ENCODE data around the gene FIBCD1. TPM values are rescaled to one million over a fixed set of nuclear protein-coding genes. Genes with fewer than 3 reads are reported as not detected.

Gene FIBCD1
- total and polyA plus RNA-seq, 2 of the 8 experiments (the other 6 are each of a cell fraction or from before 2014, with no cell fraction given): 6.1 to 8.8 TPM

GRCh38 chr9:130972277-130972956 is 33.4 kb upstream of the FIBCD1 start:
- Histone ChIP-seq H2BK5ac (ENCODE audit: low read depth, low read length) (no peak overlapping the region), H2AK5ac (ENCODE audit: low read depth, low read length) (no peak overlapping the region), H3K27me3 (replicated peaks in 1 of 4; ENCODE audit: control insufficient read depth in 3 of 4, extremely low read depth in 1 of 4, insufficient read depth in 3 of 4, low read length in 3 of 4) (no peaks in the 10 kb centered on the region; a peak in 1 of 7 replicates), H3K27ac (ENCODE audit: low read depth, low read length) (no peak overlapping the region), H2AFZ (ENCODE audit: low read length) (no peak overlapping the region), H3K4me1 (replicated peaks in 1 of 4; ENCODE audit: control insufficient read depth in 3 of 4, insufficient read depth in 4 of 4, low read length in 3 of 4) (peaks cover 0 to 3% (median 0%) of the 10 kb centered on the region in 4 experiments; a peak in 1 of 7 replicates), H4K8ac (ENCODE audit: extremely low read depth, insufficient read depth, low read length) (peak overlapping the region; percentile 18; the same call in 1 of the 2 replicates), H4K20me1 (replicated peaks in 1 of 2; ENCODE audit: control insufficient read depth in 1 of 2, insufficient read depth in 2 of 2, low read length in 2 of 2) (no peaks in the 10 kb centered on the region), H3K36me3 (ENCODE audit: control insufficient read depth in 2 of 4, insufficient read depth in 4 of 4, low read length in 3 of 4) (no peaks in the 10 kb centered on the region), H3K79me2 (ENCODE audit: control insufficient read depth in 1 of 2, insufficient read depth in 2 of 2, low read length in 2 of 2) (no peaks in the 10 kb centered on the region), H3K4me2 (ENCODE audit: insufficient read depth in 1 of 2, low read depth in 2 of 2, low read length in 2 of 2) (no peak overlapping the region), H3K14ac (ENCODE audit: insufficient read length) (no peak overlapping the region), H2BK15ac (ENCODE audit: low read length) (no peak overlapping the region; the same call in 1 of the 2 replicates), H3K18ac (ENCODE audit: extremely low read depth, low read length) (no peak overlapping the region), H3K23ac (ENCODE audit: insufficient read length) (no peak overlapping the region), H4K5ac (ENCODE audit: insufficient read length, low read depth, low read length) (no peak overlapping the region), H2BK12ac (ENCODE audit: low read depth, low read length) (no peak overlapping the region), H3K4me3 (ENCODE audit: extremely low read depth in 1 of 4, insufficient read depth in 2 of 4, low read depth in 3 of 4, low read length in 4 of 4) (no peak overlapping the region), H3K9ac (replicated peaks in 1 of 4; ENCODE audit: extremely low read depth in 1 of 4, low read depth in 3 of 4, low read length in 3 of 4) (no peak overlapping the region), H4K91ac (replicated peaks; ENCODE audit: insufficient read length, low read length) (no peak overlapping the region), H2BK20ac (ENCODE audit: low read length) (no peak overlapping the region), H3K56ac (replicated peaks; ENCODE audit: insufficient read length, low read depth, low read length) (no peak overlapping the region), H3K23me2 (ENCODE audit: low read depth, low read length) (peaks cover 4% of the 10 kb centered on the region; the same call in 1 of the 2 replicates), H2BK120ac (replicated peaks; ENCODE audit: low read depth, low read length) (no peak overlapping the region), H3K9me3 (ENCODE audit: insufficient read depth in 2 of 2, low read depth in 1 of 2, low read length in 1 of 2) (no peaks in the 10 kb centered on the region), H3K4ac (replicated peaks; ENCODE audit: insufficient read length, low read depth, low read length) (no peak overlapping the region), H3K79me1 (ENCODE audit: low read depth, low read length) (no peaks in the 10 kb centered on the region)
- DNase-seq (ENCODE audit: low read depth in 1 of 2, low spot score in 2 of 2) (no peak), FAIRE-seq (no peak)
- 70% methylated on average over 6 of the region's 6 CpGs; no CpG with 5 or more reads in 1 of the 2 experiments for WGBS, 2 experiments (ENCODE audit: extremely low coverage in 1 of 2, insufficient coverage in 1 of 2, insufficient read length in 1 of 2, insufficient replicate concordance in 2 of 2, low coverage in 1 of 2, low lambda C conversion rate in 2 of 2, missing lambda C conversion rate in 1 of 2)
- ChIA-PET CTCF (ENCODE audit: partially characterized antibody) (interaction anchor here (0.7 to 3.3 kb wide), 10 partner anchors 10 to 85 kb away, joined by 3 to 17 read pairs (median 5); no protein-coding TSS in a partner anchor), POLR2A (ENCODE audit: partially characterized antibody) (interaction anchor here (1.0 kb wide), 1 partner anchor 10 kb away, joined by 4 read pairs; no protein-coding TSS in a partner anchor)
- TF ChIP-seq SUZ12 (IDR thresholded peaks at IDR 0.05; ENCODE audit: low read length) (no peak), RNF2 (IDR thresholded peaks at IDR 0.05; ENCODE audit: borderline replicate concordance, low read depth, low read length, missing control alignments, poor library complexity, severe bottlenecking) (no peak), ASH2L (IDR thresholded peaks at IDR 0.05; ENCODE audit: low read length) (no peak), NRF1 (IDR thresholded peaks at IDR 0.05; ENCODE audit: low read depth, low read length) (no peak), SIRT6 (IDR thresholded peaks at IDR 0.05; ENCODE audit: low read length) (no peak), GTF2F1 (IDR thresholded peaks at IDR 0.05; ENCODE audit: borderline replicate concordance, low read depth, low read length) (no peak), JUN (IDR thresholded peaks at IDR 0.05; ENCODE audit: low read depth, low read length) (no peak), POLR2AphosphoS5 (IDR thresholded peaks at IDR 0.05; ENCODE audit: low read depth, low read length) (no peak), CHD2 (IDR thresholded peaks at IDR 0.05; ENCODE audit: low read length) (no peak), FOSL1 (IDR thresholded peaks at IDR 0.05; ENCODE audit: insufficient read depth, low read depth, low read length) (no peak), CREB1 (IDR thresholded peaks at IDR 0.05) (no peak), YY1 (IDR thresholded peaks at IDR 0.05; ENCODE audit: low read depth, low read length) (no peak), HDAC2 (IDR thresholded peaks at IDR 0.05; ENCODE audit: borderline replicate concordance in 1 of 2, low read depth in 2 of 2, low read length in 2 of 2) (no peak), SRF (IDR thresholded peaks at IDR 0.05; ENCODE audit: low read depth, low read length) (no peak)
